Left lung (tissue), 10 donors: ENCODE measurements around the gene SH3PXD2B. TPM values are rescaled to one million over a fixed set of nuclear protein-coding genes. Genes with fewer than 3 reads are reported as not detected.

Experiments
- ATAC-seq: fragments of 200-7000 bp; cut with Tn5 transposase; one replicate; pipeline ENCODE4 v1.9.1; 2020; ENCODE audit warnings: moderate library complexity
- DNase-seq, 4 donors: peaks; one replicate each; pipeline ENCODE4 v3.0.0-alpha.2; 2013 to 2020
- H3K27ac ChIP-seq, 2 donors: fragments of 200-600 bp; sonication (generic) in 1 of 2; one replicate each; pipeline versions ENCODE4 v1.5.0 to v1.8.0; 2020 to 2021
- H3K27me3 ChIP-seq, 2 donors: fragments of 200-600 bp; sonication (generic) in 1 of 2; one replicate each; pipeline versions ENCODE4 v1.5.0 to v1.8.0; 2020 to 2021
- H3K36me3 ChIP-seq, 2 donors: fragments of 200-600 bp; sonication (generic) in 1 of 2; one replicate each; pipeline versions ENCODE4 v1.5.0 to v1.8.0; 2020 to 2021
- H3K4me1 ChIP-seq, 2 donors: fragments of 200-600 bp; one replicate each; pipeline ENCODE4 v1.8.0; 2021
- H3K4me3 ChIP-seq, 2 donors: fragments of 200-600 bp; sonication (generic) in 1 of 2; one replicate each; pipeline versions ENCODE4 v1.5.0 to v1.8.0; 2020 to 2021; ENCODE audit warnings: mild to moderate bottlenecking in 1 of 2
- H3K9me3 ChIP-seq, 2 donors: fragments of 200-600 bp; sonication (generic) in 1 of 2; one replicate each; pipeline versions ENCODE4 v1.5.0 to v1.8.0; 2020 to 2021
- CTCF ChIP-seq, 2 donors: fragments of 200-600 bp; sonication (generic) in 1 of 2; IDR thresholded peaks; one replicate each; pipeline versions ENCODE4 v1.5.0 to v1.8.0; 2021; ENCODE audit warnings: antibody characterized with exemption in 2 of 2
- intact Hi-C, 2 donors: fragments of 100-400 bp; cut with DNase I; formaldehyde crosslinking; loops; one replicate each; pipeline versions ENCODE4 v1.11.2 to v1.14.2; 2022
- polyA plus RNA-seq, 6 donors: library from polyadenylated mRNA; unstranded; fragments of 120-200 nt; gene quantifications; one replicate each; pipeline ENCODE4 v1.2.1, GENCODE V29; 2013; ENCODE audit not compliant: insufficient read length in 6 of 6
- total RNA-seq, 2 donors: library from RNA; stranded (reverse); fragmentation: NEBNext Ultra II Directional; extraction: Animal tissue kit (Norgen Biotek cat#: 25700); gene quantifications; one replicate each; pipeline ENCODE4 v1.2.1, GENCODE V29; 2021
- donor health status: DM: no; HTN: yes; CAD: no.
- donor health status: DM: no; HTN: no; CAD: no.

SH3PXD2B gene
- total and polyA plus RNA-seq, 8 donors, result 35.4 to 57.5 (median 43.8) TPM

GRCh38 chr5:172455087-172455381 lies 709 bp upstream of the SH3PXD2B start:
- intact Hi-C loops, result no loop called here
- peaks cover 15 to 51% of the 10 kb centered on the region in 2 donors for H3K4me1 ChIP-seq
- no peaks in the 10 kb centered on the region for H3K36me3 ChIP-seq
- TF ChIP-seq CTCF (IDR thresholded peaks at IDR 0.05), result no peak
- ATAC-seq (no peak), DNase-seq (no peak)
- H3K27ac ChIP-seq, result peak overlapping the region; percentile 47 to 48
- H3K9me3 ChIP-seq, result no peaks in the 10 kb centered on the region
- peak overlapping the region in 1 of 2 donors; percentile 67 for H3K4me3 ChIP-seq
- H3K27me3 ChIP-seq, result peaks cover 0 to 30% of the 10 kb centered on the region in 2 donors

GRCh38 chr5:172453986-172454357 lies 353 bp downstream of the SH3PXD2B start:
- ATAC-seq (peak; percentile 15), DNase-seq (peak in 3 of 4 donors; percentile 59 to 86 (median 79))
- Histone ChIP-seq H3K4me1 (peaks cover 15 to 61% of the 10 kb centered on the region in 2 donors), H3K36me3 (no peaks in the 10 kb centered on the region), H3K27ac (peak overlapping the region; percentile 47 to 71), H3K4me3 (peak overlapping the region; percentile 67 to 73), H3K27me3 (peaks cover 0 to 30% of the 10 kb centered on the region in 2 donors), H3K9me3 (no peaks in the 10 kb centered on the region)
- no peak for TF ChIP-seq CTCF (IDR thresholded peaks at IDR 0.05)
- intact Hi-C loops, result no loop called here

GRCh38 chr5:172453206-172453985 lies 929 bp downstream of the SH3PXD2B start:
- TF ChIP-seq CTCF (IDR thresholded peaks at IDR 0.05), result peak in 1 of 2 donors; percentile 26
- Histone ChIP-seq H3K27ac (peak overlapping the region; percentile 47 to 71), H3K9me3 (no peaks in the 10 kb centered on the region), H3K27me3 (peaks cover 0 to 30% of the 10 kb centered on the region in 2 donors), H3K4me3 (peak overlapping the region; percentile 67 to 73), H3K36me3 (no peaks in the 10 kb centered on the region), H3K4me1 (peaks cover 15 to 67% of the 10 kb centered on the region in 2 donors)
- ATAC-seq (peak; percentile 8), DNase-seq (peak in 2 of 4 donors; percentile 73 to 84)
- intact Hi-C loops, result no loop called here

- Histone ChIP-seq H3K4me3 (peak overlapping the region; percentile 67 to 73), H3K4me1 (peaks cover 15 to 75% of the 10 kb centered on the region in 2 donors), H3K9me3 (no peaks in the 10 kb centered on the region), H3K27ac (peak overlapping the region; percentile 47 to 71), H3K27me3 (peaks cover 0 to 30% of the 10 kb centered on the region in 2 donors), H3K36me3 (no peaks in the 10 kb centered on the region)
- intact Hi-C loops, result no loop called here
- peak; percentile 17 for ATAC-seq
- no peak for DNase-seq
- no peak for TF ChIP-seq CTCF (IDR thresholded peaks at IDR 0.05)
These were observed 1.7 kb downstream of the SH3PXD2B start for GRCh38 chr5:172452398-172453205.

- no peak for TF ChIP-seq CTCF (IDR thresholded peaks at IDR 0.05)
- peaks cover 0 to 30% of the 10 kb centered on the region in 2 donors for H3K27me3 ChIP-seq
- H3K4me1 ChIP-seq, result peaks cover 19 to 82% of the 10 kb centered on the region in 2 donors
- peak overlapping the region in 1 of 2 donors; percentile 71 for H3K27ac ChIP-seq
- ATAC-seq (peak; percentile 33), DNase-seq (no peak)
- intact Hi-C loops, result no loop called here
- no peaks in the 10 kb centered on the region for H3K36me3 ChIP-seq
- peak overlapping the region in 1 of 2 donors; percentile 67 for H3K4me3 ChIP-seq
- H3K9me3 ChIP-seq, result no peaks in the 10 kb centered on the region
These were observed 2.5 kb downstream of the SH3PXD2B start for GRCh38 chr5:172451771-172452197.
